NCI-H1092 (cell line): Measurements from ENCODE around the gene SNRPA.
"Not testable (repeated sequence)": the region's sequence is repeated elsewhere in the genome, so short reads cannot be mapped to it uniquely, and the experiment has no call there.

ENCODE experiments used
- DNase-seq: peaks from one replicate; lab custom pipeline; 2025; lab: John Stamatoyannopoulos, UW

SNRPA gene

GRCh38 chr19:40802300-40803169 is 51.5 kb downstream of the SNRPA start:
- no peak for DNase-seq

GRCh38 chr19:40803170-40803856 is 52.3 kb downstream of the SNRPA start:
- DNase-seq = no peak

GRCh38 chr19:40803857-40804782 is 53.1 kb downstream of the SNRPA start:
- no peak for DNase-seq

- no peak for DNase-seq
Observed at GRCh38 chr19:40804783-40805242, 53.8 kb downstream of the SNRPA start.

- no peak for DNase-seq
Observed at GRCh38 chr19:40805258-40805868, 54.4 kb downstream of the SNRPA start.

GRCh38 chr19:40806423-40807146 is 55.6 kb downstream of the SNRPA start:
- no peak for DNase-seq

- DNase-seq = no peak
Observed at GRCh38 chr19:40807147-40808020, 56.4 kb downstream of the SNRPA start.

DNA sequence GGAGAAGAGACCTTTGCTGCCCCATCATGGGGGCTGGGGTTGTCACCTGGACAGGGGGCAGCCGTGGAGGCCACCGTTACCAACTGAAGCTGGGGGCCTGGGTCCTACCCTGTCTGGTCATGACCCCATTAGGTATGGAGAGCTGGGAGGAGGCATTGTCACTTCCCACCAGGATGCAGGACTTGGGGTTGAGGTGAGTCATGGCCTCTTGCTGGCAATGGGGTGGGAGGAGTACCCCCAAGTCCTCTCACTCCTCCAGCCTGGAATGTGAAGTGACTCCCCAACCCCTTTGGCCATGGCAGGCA is 57.0 kb downstream of the SNRPA start:
- no peak for DNase-seq

GRCh38 chr19:40808497-40808896 is 57.5 kb downstream of the SNRPA start:
- no peak for DNase-seq

DNA sequence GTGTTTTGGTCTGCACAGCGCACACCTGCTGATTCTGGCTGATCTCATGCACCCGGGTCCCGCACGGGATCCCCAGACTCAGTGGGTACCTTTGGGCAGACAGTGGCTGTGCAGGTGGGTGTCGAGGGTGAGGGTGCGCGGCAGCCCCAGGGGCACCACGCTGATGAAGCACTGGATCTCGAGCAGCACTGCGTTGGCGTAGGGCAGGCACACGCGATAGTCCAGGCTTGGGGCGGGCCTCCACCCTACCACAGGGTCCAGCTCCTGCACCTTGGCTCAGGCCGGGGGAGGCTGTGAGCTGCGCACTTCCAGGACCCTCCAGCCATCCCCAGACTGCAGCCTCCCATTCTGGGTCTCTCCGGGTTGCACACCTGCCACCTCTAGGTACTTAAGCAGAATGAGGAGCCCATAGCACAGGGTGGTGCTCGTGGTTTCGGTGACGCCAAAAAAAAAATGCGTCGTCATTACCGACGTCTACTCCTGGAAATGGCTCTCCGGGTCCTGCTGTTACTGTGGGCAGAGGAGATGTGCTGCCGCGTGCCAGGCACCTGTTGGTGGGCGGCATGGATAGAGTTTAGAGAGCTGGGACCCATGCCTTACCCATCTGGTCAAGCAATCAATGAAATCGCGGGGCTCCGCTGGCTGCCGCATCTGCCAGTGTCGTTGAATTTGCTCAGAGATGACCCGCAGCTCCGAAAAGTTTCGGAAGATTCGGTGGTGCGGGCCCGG is 58.5 kb downstream of the SNRPA start:
- DNase-seq = no peak

DNA sequence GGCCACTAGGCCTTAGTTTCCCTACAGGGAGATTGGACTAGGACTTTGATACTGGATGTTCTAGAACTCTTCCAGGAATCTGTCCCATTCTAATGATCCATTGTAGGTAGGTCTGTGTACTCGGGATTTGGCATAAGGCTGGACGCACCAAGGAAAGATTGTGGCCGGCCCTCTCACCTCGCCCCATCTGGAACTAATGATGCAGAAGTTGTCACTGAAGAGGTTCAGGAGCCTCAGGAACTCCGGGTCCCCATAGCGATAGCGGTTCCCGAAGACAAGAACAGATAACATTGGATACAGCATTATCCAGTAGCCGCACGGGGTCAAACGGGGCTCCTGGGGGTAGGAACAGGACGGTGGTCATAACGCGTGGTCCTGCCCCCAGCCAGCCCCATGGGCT is 59.2 kb downstream of the SNRPA start:
- no peak for DNase-seq

- not testable (repeated sequence) for DNase-seq
Observed at GRCh38 chr19:40810649-40811408, 59.8 kb downstream of the SNRPA start.

DNA sequence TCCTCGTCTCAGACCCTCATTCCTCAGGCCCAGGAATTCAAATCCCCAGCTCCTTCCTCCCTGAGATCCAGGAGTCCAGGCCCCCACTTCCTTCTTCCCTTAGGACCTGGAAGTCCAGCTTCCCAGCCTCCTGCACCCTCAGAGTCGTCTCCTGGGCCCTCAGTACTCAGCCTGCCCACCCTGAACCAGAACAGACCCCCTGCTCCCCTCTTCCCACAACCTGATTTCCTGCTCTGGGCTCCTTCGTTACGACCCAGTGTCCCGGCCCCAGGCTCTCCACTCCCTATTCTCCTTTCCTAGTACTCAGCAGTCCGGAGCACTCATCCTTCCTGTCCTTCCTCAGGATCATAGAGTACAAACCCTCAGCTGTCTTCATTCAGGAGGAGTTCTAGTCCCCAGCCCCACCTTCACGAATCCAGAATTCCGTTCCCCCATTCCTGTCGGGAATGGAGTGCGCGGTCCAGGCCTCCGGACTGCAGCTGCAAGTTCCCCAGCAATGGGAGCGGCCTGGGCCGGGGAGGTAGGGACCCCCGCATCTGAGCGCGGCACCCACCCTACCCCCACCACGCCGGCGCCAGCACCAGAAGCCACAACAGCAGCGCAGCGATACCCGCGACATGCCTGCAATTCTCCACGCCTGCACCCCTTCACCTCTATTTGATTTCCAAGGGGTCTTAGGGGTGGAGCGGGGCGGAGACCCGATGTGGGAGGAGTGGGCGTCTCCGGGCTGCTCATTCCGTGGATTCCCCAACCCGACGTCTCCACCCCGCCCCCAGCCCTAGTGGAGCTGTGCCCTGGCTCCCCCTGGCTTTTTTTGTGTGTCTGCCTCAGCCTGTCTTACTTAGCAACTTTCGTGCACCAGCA is 60.7 kb downstream of the SNRPA start:
- DNase-seq = no peak

DNA sequence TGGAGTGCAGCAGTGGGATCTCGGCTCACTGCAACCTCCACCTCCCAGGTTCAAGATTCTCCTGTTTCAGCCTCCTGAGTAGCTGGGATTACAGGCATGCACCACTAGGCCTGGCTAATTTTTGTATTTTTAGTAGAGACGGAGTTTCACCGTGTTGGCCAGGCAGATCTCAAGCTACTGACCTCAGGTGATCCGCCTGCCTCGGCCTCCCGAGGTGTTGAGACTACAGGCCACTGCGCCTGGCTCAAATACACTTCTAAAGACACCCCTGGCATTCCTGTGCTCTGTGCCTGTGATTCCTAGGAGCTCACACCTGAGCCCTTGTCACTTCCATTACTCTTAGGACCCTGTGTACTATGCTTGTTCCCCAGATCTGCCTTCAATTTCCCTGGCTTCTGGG is 61.6 kb downstream of the SNRPA start:
- DNase-seq = not testable (repeated sequence)

- no peak for DNase-seq
Observed at GRCh38 chr19:40813182-40813581, 62.2 kb downstream of the SNRPA start.
